ENCODE measurements around the gene PC. TPM values are rescaled to one million over a fixed set of nuclear protein-coding genes. Genes with fewer than 3 reads are reported as not detected.
"Not testable (repeated sequence)": the region's sequence is repeated elsewhere in the genome, so short reads cannot be mapped to it uniquely, and the experiment has no call there.

Gene PC
- total RNA-seq, 1 donor from 2014 or later, result 4.7 TPM

DNA sequence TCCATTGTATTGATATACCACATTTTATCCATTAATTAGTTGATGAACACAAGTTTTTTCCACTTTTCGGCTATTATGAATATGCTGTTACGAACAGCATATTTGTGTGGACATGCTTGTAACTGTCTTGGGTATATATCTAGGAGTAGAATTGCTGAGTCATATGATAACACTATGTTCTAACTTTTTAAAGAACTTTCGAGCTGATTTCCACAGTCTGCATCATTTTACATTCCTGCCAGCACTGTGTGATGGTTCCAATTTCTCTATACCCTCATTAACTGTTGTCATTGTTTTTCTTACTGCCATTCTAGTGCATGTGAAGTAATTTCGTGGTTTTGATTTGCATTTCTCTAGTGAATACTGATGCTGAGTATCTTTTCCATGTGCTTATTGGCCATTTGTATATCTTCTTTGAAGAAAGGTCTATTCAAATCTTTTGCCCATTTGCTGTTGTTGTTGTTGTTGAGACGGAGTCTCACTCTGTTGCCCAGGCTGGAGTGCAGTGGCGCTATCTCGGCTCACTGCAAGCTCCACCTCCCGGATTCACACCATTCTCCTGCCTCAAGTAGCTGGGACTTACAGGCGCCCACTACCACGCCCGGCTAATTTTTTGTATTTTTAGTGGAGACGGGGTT, 122.3 kb downstream of the PC start:
- TF ChIP-seq, protein P1, sequence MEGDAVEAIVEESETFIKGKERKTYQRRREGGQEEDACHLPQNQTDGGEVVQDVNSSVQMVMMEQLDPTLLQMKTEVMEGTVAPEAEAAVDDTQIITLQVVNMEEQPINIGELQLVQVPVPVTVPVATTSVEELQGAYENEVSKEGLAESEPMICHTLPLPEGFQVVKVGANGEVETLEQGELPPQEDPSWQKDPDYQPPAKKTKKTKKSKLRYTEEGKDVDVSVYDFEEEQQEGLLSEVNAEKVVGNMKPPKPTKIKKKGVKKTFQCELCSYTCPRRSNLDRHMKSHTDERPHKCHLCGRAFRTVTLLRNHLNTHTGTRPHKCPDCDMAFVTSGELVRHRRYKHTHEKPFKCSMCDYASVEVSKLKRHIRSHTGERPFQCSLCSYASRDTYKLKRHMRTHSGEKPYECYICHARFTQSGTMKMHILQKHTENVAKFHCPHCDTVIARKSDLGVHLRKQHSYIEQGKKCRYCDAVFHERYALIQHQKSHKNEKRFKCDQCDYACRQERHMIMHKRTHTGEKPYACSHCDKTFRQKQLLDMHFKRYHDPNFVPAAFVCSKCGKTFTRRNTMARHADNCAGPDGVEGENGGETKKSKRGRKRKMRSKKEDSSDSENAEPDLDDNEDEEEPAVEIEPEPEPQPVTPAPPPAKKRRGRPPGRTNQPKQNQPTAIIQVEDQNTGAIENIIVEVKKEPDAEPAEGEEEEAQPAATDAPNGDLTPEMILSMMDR (conservative IDR thresholded peaks at IDR 0.05; ENCODE audit: low read depth, low read length), result no peak
- H3K4me3 ChIP-seq (ENCODE audit: low read depth, low read length), result no peak overlapping the region
- no peak for DNase-seq (ENCODE audit: low read depth)

- TF ChIP-seq, protein P1 (conservative IDR thresholded peaks at IDR 0.05; ENCODE audit: low read depth, low read length), result no peak
- no peak overlapping the region for H3K4me3 ChIP-seq (ENCODE audit: low read depth, low read length)
- DNase-seq (ENCODE audit: low read depth), result no peak
Observed at GRCh38 chr11:66834943-66835342, 123.2 kb downstream of the PC start.

DNA sequence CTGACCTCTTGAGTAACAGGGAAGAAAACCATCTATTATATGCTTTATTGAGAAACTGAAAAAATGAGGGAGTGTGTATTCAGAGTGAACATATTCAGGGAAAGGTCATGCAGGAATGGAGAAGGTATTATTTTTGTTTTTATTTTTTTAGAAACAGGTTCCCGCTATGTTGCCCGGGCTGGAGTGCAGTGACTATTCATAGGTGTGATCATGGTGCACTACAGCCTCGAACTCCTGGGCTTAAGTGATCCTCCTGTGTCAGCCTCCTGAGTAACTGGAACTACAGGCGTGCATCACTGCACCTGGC, 123.7 kb downstream of the PC start:
- DNase-seq (ENCODE audit: low read depth), result no peak
- TF ChIP-seq, protein P1 (conservative IDR thresholded peaks at IDR 0.05; ENCODE audit: low read depth, low read length), result no peak
- H3K4me3 ChIP-seq (ENCODE audit: low read depth, low read length), result no peak overlapping the region

- H3K4me3 ChIP-seq (ENCODE audit: low read depth, low read length); DNase-seq (ENCODE audit: low read depth): not testable (repeated sequence)
Observed at GRCh38 chr11:66824573-66824972, 133.6 kb downstream of the PC start.

- TF ChIP-seq, protein P1 (conservative IDR thresholded peaks at IDR 0.05; ENCODE audit: low read depth, low read length), result no peak
- DNase-seq (ENCODE audit: low read depth), result no peak
- H3K4me3 ChIP-seq (ENCODE audit: low read depth, low read length), result no peak overlapping the region
Observed at GRCh38 chr11:66823700-66824099, 134.5 kb downstream of the PC start.

DNA sequence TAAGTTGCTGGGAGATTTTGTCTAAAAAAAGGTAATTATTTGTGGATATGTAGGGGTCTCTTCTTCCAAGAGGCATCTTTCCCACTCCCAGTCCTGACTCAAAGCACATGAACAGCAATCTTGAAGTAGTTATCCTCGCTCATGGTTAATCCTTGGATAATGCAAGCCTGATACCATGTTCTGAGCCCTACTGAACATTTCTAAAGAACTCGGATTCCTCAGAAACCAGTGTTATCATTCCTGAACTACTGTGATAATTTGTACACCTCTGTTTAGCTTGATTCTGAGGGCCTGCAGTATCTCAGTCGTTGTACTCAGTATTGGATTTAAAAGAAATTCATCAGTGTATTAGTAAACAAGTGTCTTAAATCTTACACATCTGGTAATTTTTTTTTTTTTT, 137.3 kb downstream of the PC start:
- no peak for DNase-seq (ENCODE audit: low read depth)
- TF ChIP-seq, protein P1 (conservative IDR thresholded peaks at IDR 0.05; ENCODE audit: low read depth, low read length), result no peak

DNA sequence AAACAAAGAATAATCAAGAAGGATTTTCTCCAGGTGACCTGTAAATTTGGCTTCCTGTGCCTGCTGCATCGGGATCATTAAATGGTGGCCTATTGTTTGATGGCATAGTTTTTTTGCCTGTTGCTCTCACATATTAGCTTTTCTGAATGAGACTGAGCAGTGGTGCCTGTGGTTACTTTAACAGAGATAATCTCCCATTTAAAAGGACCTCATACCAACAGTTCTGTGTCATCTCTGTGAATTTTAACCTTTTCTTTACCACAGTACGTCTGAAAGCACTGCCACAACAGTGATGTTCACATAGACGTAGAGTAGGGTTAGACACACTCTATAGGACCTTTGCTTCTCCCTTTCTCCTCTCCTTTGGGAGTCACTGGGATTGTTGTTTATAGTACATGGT, 137.8 kb downstream of the PC start:
- TF ChIP-seq, protein P1 (conservative IDR thresholded peaks at IDR 0.05; ENCODE audit: low read depth, low read length), result no peak
- no peak for DNase-seq (ENCODE audit: low read depth)
- no peak overlapping the region for H3K4me3 ChIP-seq (ENCODE audit: low read depth, low read length)

More for the DNA sequence above, 137.3 kb downstream of the PC start:
- no peak overlapping the region for H3K4me3 ChIP-seq (ENCODE audit: low read depth, low read length)

Data from epithelial cell of proximal tubule (primary cell).